PFSK-1 (cell line): Measurements from ENCODE around the gene GJA5.

Source experiments
- FOXP2 ChIP-seq: optimal IDR thresholded peaks from 2 replicates; pipeline ENCODE3; 2011; ENCODE audit warnings: borderline replicate concordance, control low read depth, inconsistent platforms; ENCODE audit not compliant: insufficient read depth; ENCODE audit errors: extremely low read length, extremely low read depth
- POLR2AphosphoS5 ChIP-seq: IDR thresholded peaks from 2 replicates; pipeline ENCODE4 v1.6.1; 2012; ENCODE audit warnings: low read depth, mild to moderate bottlenecking, control low read depth, low read length, moderate library complexity
- REST ChIP-seq, 2 experiments: IDR thresholded peaks; 2 replicates each; pipeline versions ENCODE4 v1.6.1 to v1.8.0; 2011 to 2012; ENCODE audit warnings: low read depth in 2 of 2, low read length in 2 of 2, control low read depth in 1 of 2, inconsistent platforms in 1 of 2, mild to moderate bottlenecking in 1 of 2, moderate library complexity in 1 of 2; ENCODE audit not compliant: insufficient read depth in 1 of 2
- SIN3A ChIP-seq: IDR thresholded peaks from 2 replicates; pipeline ENCODE4 v1.6.1; 2012; ENCODE audit warnings: mild to moderate bottlenecking, low read length, moderate library complexity, borderline replicate concordance; ENCODE audit not compliant: insufficient read depth
- TAF1 ChIP-seq: IDR thresholded peaks from 2 replicates; pipeline ENCODE4 v1.6.1; 2012; ENCODE audit warnings: low read length, control low read depth, borderline replicate concordance; ENCODE audit not compliant: insufficient read depth

The GJA5 gene

GRCh38 chr1:147777694-147778093, 17.3 kb upstream of the GJA5 start:
- no peak for TF ChIP-seq FOXP2
- TF ChIP-seq SIN3A = no peak
- TF ChIP-seq POLR2AphosphoS5 = no peak
- TF ChIP-seq REST (IDR thresholded peaks at IDR 0.05; ENCODE audit: insufficient read depth in 1 of 2, low read depth in 2 of 2, low read length in 2 of 2) = no peak
- no peak for TF ChIP-seq TAF1

- TF ChIP-seq REST (IDR thresholded peaks at IDR 0.05; ENCODE audit: insufficient read depth in 1 of 2, low read depth in 2 of 2, low read length in 2 of 2) (no peak), TAF1 (no peak), SIN3A (no peak), POLR2AphosphoS5 (no peak), FOXP2 (no peak)
Observed at GRCh38 chr1:147773215-147773715, 12.9 kb upstream of the GJA5 start.

GRCh38 chr1:147772570-147772969, 12.2 kb upstream of the GJA5 start:
- TF ChIP-seq SIN3A (no peak), TAF1 (no peak), POLR2AphosphoS5 (no peak), REST (IDR thresholded peaks at IDR 0.05; ENCODE audit: insufficient read depth in 1 of 2, low read depth in 2 of 2, low read length in 2 of 2) (no peak), FOXP2 (no peak)

GRCh38 chr1:147771226-147772125, 11.1 kb upstream of the GJA5 start:
- TF ChIP-seq SIN3A = no peak
- TF ChIP-seq TAF1 = no peak
- no peak for TF ChIP-seq FOXP2
- TF ChIP-seq REST (IDR thresholded peaks at IDR 0.05; ENCODE audit: insufficient read depth in 1 of 2, low read depth in 2 of 2, low read length in 2 of 2) = no peak

GRCh38 chr1:147769106-147769505, 8.7 kb upstream of the GJA5 start:
- TF ChIP-seq POLR2AphosphoS5 (no peak), TAF1 (no peak), REST (IDR thresholded peaks at IDR 0.05; ENCODE audit: insufficient read depth in 1 of 2, low read depth in 2 of 2, low read length in 2 of 2) (no peak), FOXP2 (no peak), SIN3A (no peak)
